Measurements from ENCODE around the gene ZDHHC3. TPM values are rescaled to one million over a fixed set of nuclear protein-coding genes. Genes with fewer than 3 reads are reported as not detected.

The ZDHHC3 gene
- total RNA-seq, 1 experiment from 2014 or later: 40.1 TPM

DNA sequence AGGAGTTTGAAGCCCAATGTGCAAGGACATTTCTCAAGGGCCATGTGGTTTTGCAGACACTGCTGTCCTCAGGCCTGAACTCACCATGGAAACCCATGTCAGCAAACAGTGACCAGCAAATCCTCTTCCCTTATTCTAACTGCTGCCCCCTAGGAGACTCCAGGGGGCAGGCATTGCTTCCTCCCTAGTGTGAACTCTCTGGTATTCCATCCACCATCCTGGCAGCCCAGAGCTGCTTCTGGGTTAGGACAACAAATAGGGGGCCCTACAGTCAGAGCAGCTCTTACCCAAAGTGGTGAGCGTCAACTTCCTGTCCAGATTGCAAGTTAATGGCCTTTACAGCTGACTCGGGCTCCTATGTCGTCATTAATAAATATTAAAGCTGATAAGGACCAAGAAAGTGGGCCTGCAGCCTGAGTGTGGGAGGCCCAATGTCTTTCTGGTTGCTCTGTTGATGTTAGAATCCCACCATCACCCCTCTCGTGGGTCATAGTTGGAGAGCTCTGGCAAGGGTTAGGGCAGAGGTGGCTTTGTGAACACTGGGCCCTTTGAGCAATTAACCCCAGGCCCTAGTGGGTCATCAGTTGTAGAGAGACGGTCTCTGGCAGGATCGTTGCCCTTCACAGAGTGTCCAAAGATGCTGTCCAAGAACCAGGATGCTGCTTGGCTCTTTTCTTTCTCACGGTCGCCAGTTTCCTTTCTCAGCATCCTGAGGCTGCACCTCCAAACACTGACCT is 60.1 kb downstream of the ZDHHC3 start:
- POLR2A ChIA-PET: no interaction called here
- CTCF ChIA-PET: interaction anchor here (1.4 to 2.0 kb wide), 4 partner anchors 8 to 32 kb away, joined by 3 to 15 read pairs (median 7); no protein-coding TSS in a partner anchor
- TF ChIP-seq, protein P1, sequence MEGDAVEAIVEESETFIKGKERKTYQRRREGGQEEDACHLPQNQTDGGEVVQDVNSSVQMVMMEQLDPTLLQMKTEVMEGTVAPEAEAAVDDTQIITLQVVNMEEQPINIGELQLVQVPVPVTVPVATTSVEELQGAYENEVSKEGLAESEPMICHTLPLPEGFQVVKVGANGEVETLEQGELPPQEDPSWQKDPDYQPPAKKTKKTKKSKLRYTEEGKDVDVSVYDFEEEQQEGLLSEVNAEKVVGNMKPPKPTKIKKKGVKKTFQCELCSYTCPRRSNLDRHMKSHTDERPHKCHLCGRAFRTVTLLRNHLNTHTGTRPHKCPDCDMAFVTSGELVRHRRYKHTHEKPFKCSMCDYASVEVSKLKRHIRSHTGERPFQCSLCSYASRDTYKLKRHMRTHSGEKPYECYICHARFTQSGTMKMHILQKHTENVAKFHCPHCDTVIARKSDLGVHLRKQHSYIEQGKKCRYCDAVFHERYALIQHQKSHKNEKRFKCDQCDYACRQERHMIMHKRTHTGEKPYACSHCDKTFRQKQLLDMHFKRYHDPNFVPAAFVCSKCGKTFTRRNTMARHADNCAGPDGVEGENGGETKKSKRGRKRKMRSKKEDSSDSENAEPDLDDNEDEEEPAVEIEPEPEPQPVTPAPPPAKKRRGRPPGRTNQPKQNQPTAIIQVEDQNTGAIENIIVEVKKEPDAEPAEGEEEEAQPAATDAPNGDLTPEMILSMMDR (IDR thresholded peaks at IDR 0.05; ENCODE audit: unreplicated experiment): no peak
- no TSS peak for BruUV-seq (replicated peaks)
- Mint-ChIP-seq H3K27ac (ENCODE audit: low read depth, unreplicated experiment) (no peak overlapping the region), H3K27me3 (ENCODE audit: insufficient read depth, unreplicated experiment) (no peaks in the 10 kb centered on the region), H3K4me1 (ENCODE audit: insufficient read depth, unreplicated experiment) (peaks cover 19% of the 10 kb centered on the region), H3K9me3 (ENCODE audit: unreplicated experiment) (peaks cover 5% of the 10 kb centered on the region), H3K36me3 (ENCODE audit: insufficient read depth, unreplicated experiment) (peaks cover 19% of the 10 kb centered on the region), H3K4me3 (ENCODE audit: unreplicated experiment) (no peak overlapping the region)
- no peak for DNase-seq (ENCODE audit: unreplicated experiment)
- intact Hi-C loops (cut with micrococcal nuclease): loop anchor here (2.0 kb wide), 2 partner anchors 31 to 53 kb away; no protein-coding TSS in a partner anchor

DNA sequence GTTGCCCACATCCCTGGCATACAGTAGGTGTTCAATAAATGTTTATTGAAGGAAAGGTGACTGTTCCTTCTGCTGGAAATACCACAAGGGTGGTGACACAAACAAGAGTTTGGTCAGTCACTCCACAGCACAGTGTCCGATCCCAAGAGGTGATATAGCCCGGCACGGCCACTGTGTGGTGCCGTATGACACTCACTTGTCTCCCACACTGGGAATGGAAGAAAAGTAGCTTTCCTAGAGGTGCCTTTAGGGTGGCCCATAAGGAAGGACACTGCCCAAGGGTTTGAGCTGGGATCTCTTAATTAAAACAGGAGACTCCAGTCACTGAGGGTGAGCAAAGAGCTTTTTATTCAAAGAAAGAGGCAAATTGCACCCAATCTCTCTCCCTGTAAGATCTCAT is 61.0 kb downstream of the ZDHHC3 start:
- H3K36me3 Mint-ChIP-seq (ENCODE audit: insufficient read depth, unreplicated experiment): peaks cover 13% of the 10 kb centered on the region
- ChIA-PET POLR2A (interaction anchor here (0.9 to 3.9 kb wide), 5 partner anchors 26 to 382 kb away, joined by 3 to 13 read pairs (median 4); partner anchors contain the start of gene ZNF197), CTCF (interaction anchor here (0.6 to 3.0 kb wide), 27 partner anchors 9 to 571 kb away, joined by 3 to 23 read pairs (median 4); partner anchors contain the start of genes KIAA1143 and KIF15)
- intact Hi-C loops (cut with micrococcal nuclease): loop anchor here (1.0 to 2.0 kb wide), 7 partner anchors 30 to 592 kb away; partner anchors contain the start of genes ZNF197 and ZNF35
- H3K9me3 Mint-ChIP-seq (ENCODE audit: unreplicated experiment): peaks cover 5% of the 10 kb centered on the region
- H3K27me3 Mint-ChIP-seq (ENCODE audit: insufficient read depth, unreplicated experiment): no peaks in the 10 kb centered on the region
- BruUV-seq (replicated peaks): no TSS peak
- TF ChIP-seq, protein P1 (IDR thresholded peaks at IDR 0.05; ENCODE audit: unreplicated experiment): peak; percentile 21
- DNase-seq (ENCODE audit: unreplicated experiment): peak; percentile 44
- no peak overlapping the region for H3K27ac Mint-ChIP-seq (ENCODE audit: low read depth, unreplicated experiment)
- H3K4me1 Mint-ChIP-seq (ENCODE audit: insufficient read depth, unreplicated experiment): peaks cover 14% of the 10 kb centered on the region
- no peak overlapping the region for H3K4me3 Mint-ChIP-seq (ENCODE audit: unreplicated experiment)

DNA sequence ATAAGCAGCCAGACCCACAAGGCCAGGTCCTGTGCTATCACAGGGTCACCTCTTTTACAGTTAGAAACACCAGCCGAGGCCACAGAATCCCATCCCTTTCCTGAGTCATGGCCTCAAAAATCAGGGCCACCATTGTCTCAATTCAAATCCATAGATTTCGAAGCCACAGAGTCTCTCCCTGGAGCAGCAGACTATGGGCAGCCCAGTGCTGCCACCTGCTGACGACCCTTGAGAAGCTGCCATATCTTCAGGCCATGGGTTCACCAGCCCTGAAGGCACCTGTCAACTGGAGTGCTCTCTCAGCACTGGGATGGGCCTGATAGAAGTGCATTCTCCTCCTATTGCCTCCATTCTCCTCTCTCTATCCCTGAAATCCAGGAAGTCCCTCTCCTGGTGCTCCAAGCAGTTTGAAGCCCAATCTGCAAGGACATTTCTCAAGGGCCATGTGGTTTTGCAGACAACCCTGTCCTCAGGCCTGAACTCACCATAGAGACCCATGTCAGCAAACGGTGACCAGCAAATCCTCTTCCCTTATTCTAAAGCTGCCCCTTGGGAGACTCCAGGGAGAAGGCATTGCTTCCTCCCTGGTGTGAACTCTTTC is 62.0 kb downstream of the ZDHHC3 start:
- H3K36me3 Mint-ChIP-seq (ENCODE audit: insufficient read depth, unreplicated experiment): peaks cover 13% of the 10 kb centered on the region
- H3K27me3 Mint-ChIP-seq (ENCODE audit: insufficient read depth, unreplicated experiment): no peaks in the 10 kb centered on the region
- DNase-seq (ENCODE audit: unreplicated experiment): peak; percentile 84
- CTCF ChIA-PET: interaction anchor here (0.6 to 3.0 kb wide), 30 partner anchors 10 to 840 kb away, joined by 3 to 23 read pairs (median 4); partner anchors contain the start of genes EXOSC7, KIAA1143, KIF15 and ZDHHC3
- H3K9me3 Mint-ChIP-seq (ENCODE audit: unreplicated experiment): peaks cover 5% of the 10 kb centered on the region
- no peak overlapping the region for H3K27ac Mint-ChIP-seq (ENCODE audit: low read depth, unreplicated experiment)
- peaks cover 14% of the 10 kb centered on the region for H3K4me1 Mint-ChIP-seq (ENCODE audit: insufficient read depth, unreplicated experiment)
- no TSS peak for BruUV-seq (replicated peaks)
- intact Hi-C loops (cut with micrococcal nuclease): loop anchor here (1.0 to 2.0 kb wide), 7 partner anchors 29 to 591 kb away; partner anchors contain the start of genes ZNF197 and ZNF35
- TF ChIP-seq, protein P1 (IDR thresholded peaks at IDR 0.05; ENCODE audit: unreplicated experiment): peak; percentile 79
- POLR2A ChIA-PET: interaction anchor here (0.6 to 3.9 kb wide), 12 partner anchors 14 to 601 kb away, joined by 3 to 13 read pairs (median 3); partner anchors contain the start of genes KIAA1143, KIF15, ZNF197 and ZNF35
- H3K4me3 Mint-ChIP-seq (ENCODE audit: unreplicated experiment): no peak overlapping the region

DNA sequence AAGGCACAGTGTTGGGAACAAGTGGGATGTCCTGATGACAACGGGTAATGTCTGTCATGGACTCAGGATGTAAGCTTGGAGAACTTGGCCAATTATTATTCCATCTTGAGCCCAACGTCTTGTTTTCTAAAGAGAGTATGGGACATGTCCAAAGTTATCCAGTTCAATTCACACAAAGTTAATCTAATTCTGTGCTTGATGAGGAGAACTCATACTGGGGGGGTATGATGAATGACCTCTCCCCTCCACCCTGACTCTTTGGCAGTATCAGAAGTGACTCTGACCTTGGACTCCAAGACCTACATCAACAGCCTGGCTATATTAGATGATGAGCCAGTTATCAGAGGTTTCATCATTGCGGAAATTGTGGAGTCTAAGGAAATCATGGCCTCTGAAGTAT is 65.3 kb downstream of the ZDHHC3 start:
- TF ChIP-seq, protein P1 (IDR thresholded peaks at IDR 0.05; ENCODE audit: unreplicated experiment): no peak
- ChIA-PET CTCF (interaction anchor here (0.8 kb wide), 1 partner anchor 10 kb away, joined by 4 read pairs; no protein-coding TSS in a partner anchor), POLR2A (no interaction called here)
- Mint-ChIP-seq H3K4me1 (ENCODE audit: insufficient read depth, unreplicated experiment) (peaks cover 25% of the 10 kb centered on the region), H3K27me3 (ENCODE audit: insufficient read depth, unreplicated experiment) (no peaks in the 10 kb centered on the region), H3K27ac (ENCODE audit: low read depth, unreplicated experiment) (no peak overlapping the region), H3K4me3 (ENCODE audit: unreplicated experiment) (no peak overlapping the region), H3K9me3 (ENCODE audit: unreplicated experiment) (peaks cover 5% of the 10 kb centered on the region), H3K36me3 (ENCODE audit: insufficient read depth, unreplicated experiment) (peaks cover 7% of the 10 kb centered on the region)
- DNase-seq (ENCODE audit: unreplicated experiment): no peak
- no TSS peak for BruUV-seq (replicated peaks)
- intact Hi-C loops (cut with micrococcal nuclease): no loop called here

All from MCF 10A (cell line).